Smooth muscle cell (in vitro differentiated cells): ENCODE measurements around the gene NCBP3. TPM values are rescaled to one million over a fixed set of nuclear protein-coding genes. Genes with fewer than 3 reads are reported as not detected.

Experiments used
- DNase-seq: peaks from one replicate; lab custom pipeline; 2025; ENCODE audit not compliant: unreplicated experiment; lab: John Stamatoyannopoulos, UW
- H2AFZ ChIP-seq: fragments of 200-600 bp; sonication (generic); 2 replicates; pipeline ENCODE4 v1.6.0; 2016; ENCODE audit warnings: antibody characterized with exemption, low read depth, mild to moderate bottlenecking
- H3F3A ChIP-seq: fragments of 200-600 bp; sonication (generic); 2 replicates; pipeline ENCODE4 v1.6.0; 2017; ENCODE audit warnings: antibody characterized with exemption, low read depth
- H3K27ac ChIP-seq: fragments of 200-600 bp; sonication (generic); 2 replicates; pipeline ENCODE4 v1.5.1; 2016; ENCODE audit warnings: low read depth, mild to moderate bottlenecking
- H3K27me3 ChIP-seq: fragments of 200-600 bp; sonication (generic); 2 replicates; pipeline ENCODE4 v1.6.1; 2016; ENCODE audit warnings: low read depth, mild to moderate bottlenecking
- H3K36me3 ChIP-seq: fragments of 200-600 bp; sonication (generic); 2 replicates; pipeline ENCODE4 v1.5.1; 2016; ENCODE audit warnings: low read depth
- H3K4me1 ChIP-seq: fragments of 200-600 bp; sonication (generic); 2 replicates; pipeline ENCODE4 v1.5.1; 2016; ENCODE audit warnings: low read depth
- H3K4me2 ChIP-seq: fragments of 200-600 bp; sonication (generic); 2 replicates; pipeline ENCODE4 v1.6.0; 2016; ENCODE audit warnings: mild to moderate bottlenecking
- H3K4me3 ChIP-seq: fragments of 200-600 bp; sonication (generic); 2 replicates; pipeline ENCODE4 v1.5.1; 2016; ENCODE audit warnings: mild to moderate bottlenecking
- H3K79me2 ChIP-seq: fragments of 200-600 bp; sonication (generic); 2 replicates; pipeline ENCODE4 v1.6.0; 2016; ENCODE audit warnings: low read depth, mild to moderate bottlenecking
- H3K9ac ChIP-seq: fragments of 200-600 bp; sonication (generic); 2 replicates; pipeline ENCODE4 v1.6.0; 2016; ENCODE audit warnings: low read depth
- H3K9me3 ChIP-seq: fragments of 200-600 bp; sonication (generic); replicated peaks from 2 replicates; pipeline ENCODE4 v1.5.1; 2016; ENCODE audit warnings: low read depth
- H4K20me1 ChIP-seq: fragments of 200-600 bp; sonication (generic); 2 replicates; pipeline ENCODE4 v1.6.0; 2016; ENCODE audit warnings: low read depth
- CTCF ChIP-seq: fragments of 200-600 bp; sonication (generic); IDR thresholded peaks from 2 replicates; pipeline ENCODE4 v1.5.1; 2017; ENCODE audit warnings: borderline replicate concordance, mild to moderate bottlenecking, antibody characterized with exemption; ENCODE audit not compliant: insufficient read depth, poor library complexity, severe bottlenecking
- WGBS: methylation state at CpG from one replicate; pipeline ENCODE4 v1.1.7; 2016; ENCODE audit warnings: low lambda C conversion rate; 5-methylcytosine and 5-hydroxymethylcytosine counted together
- polyA plus RNA-seq: library from polyadenylated mRNA; unstranded; fragments of >200 nt; fragmentation: Nextera tagmentation; extraction: Ambion mirVana; gene quantifications from 2 replicates; pipeline ENCODE4 v1.2.1, GENCODE V29; 2016
- total RNA-seq: library from RNA; depleted of rRNA; stranded (reverse); fragments of >200 nt; gene quantifications from 2 replicates; pipeline ENCODE4 v1.2.3, GENCODE V29; 2014

The NCBP3 gene
- total and polyA plus RNA-seq, 2 experiments from 2014 or later: 28.3 to 30.7 TPM

GRCh38 chr17:3771140-3771539 lies 74.9 kb downstream of the NCBP3 start:
- TF ChIP-seq CTCF: no peak
- Histone ChIP-seq H3K27ac (no peak overlapping the region), H4K20me1 (no peaks in the 10 kb centered on the region), H3K9me3 (no peaks in the 10 kb centered on the region), H3K4me2 (no peak overlapping the region), H3K9ac (no peak overlapping the region), H3K4me3 (no peak overlapping the region), H3K27me3 (no peaks in the 10 kb centered on the region), H2AFZ (no peak overlapping the region), H3K36me3 (no peaks in the 10 kb centered on the region), H3K4me1 (no peaks in the 10 kb centered on the region), H3K79me2 (no peaks in the 10 kb centered on the region), H3F3A (no peaks in the 10 kb centered on the region)
- WGBS: 85% methylated on average over 16 of the region's 16 CpGs
- DNase-seq: no peak

GRCh38 chr17:3770466-3770865 lies 75.6 kb downstream of the NCBP3 start:
- no peaks in the 10 kb centered on the region for H3K9me3 ChIP-seq
- no peaks in the 10 kb centered on the region for H4K20me1 ChIP-seq
- H3K36me3 ChIP-seq: no peaks in the 10 kb centered on the region
- no peak overlapping the region for H3K4me3 ChIP-seq
- H3K9ac ChIP-seq: no peak overlapping the region
- no peaks in the 10 kb centered on the region for H3F3A ChIP-seq
- TF ChIP-seq CTCF: no peak
- no peaks in the 10 kb centered on the region for H3K27me3 ChIP-seq
- H3K27ac ChIP-seq: no peak overlapping the region
- H3K79me2 ChIP-seq: no peaks in the 10 kb centered on the region
- no peak overlapping the region for H3K4me2 ChIP-seq
- WGBS: 83% methylated on average over 8 of the region's 8 CpGs
- no peak for DNase-seq
- no peaks in the 10 kb centered on the region for H3K4me1 ChIP-seq
- H2AFZ ChIP-seq: no peak overlapping the region

GRCh38 chr17:3768769-3769168 lies 77.3 kb downstream of the NCBP3 start:
- no peak for DNase-seq
- no peaks in the 10 kb centered on the region for H3K4me1 ChIP-seq

More at GRCh38 chr17:3768769-3769168, 77.3 kb downstream of the NCBP3 start:
- no peaks in the 10 kb centered on the region for H4K20me1 ChIP-seq
- no peaks in the 10 kb centered on the region for H3K79me2 ChIP-seq
- H3K36me3 ChIP-seq: no peaks in the 10 kb centered on the region
- 90% methylated on average over 8 of the region's 8 CpGs for WGBS
- H3K27ac ChIP-seq: no peak overlapping the region
- no peak for TF ChIP-seq CTCF
- H3F3A ChIP-seq: no peaks in the 10 kb centered on the region
- H3K4me3 ChIP-seq: no peak overlapping the region
- H3K27me3 ChIP-seq: no peaks in the 10 kb centered on the region
- no peak overlapping the region for H3K4me2 ChIP-seq
- no peak overlapping the region for H2AFZ ChIP-seq
- no peak overlapping the region for H3K9ac ChIP-seq
- no peaks in the 10 kb centered on the region for H3K9me3 ChIP-seq
